Measurements from ENCODE around the gene STAC3. TPM values are rescaled to one million over a fixed set of nuclear protein-coding genes. Genes with fewer than 3 reads are reported as not detected.
A peak's percentile ranks its signal among the peaks of the same experiment; 100 is the strongest.

STAC3 gene
- total and polyA plus RNA-seq, 12 donors = 0.30 to 10.5 (median 2.5) TPM

DNA sequence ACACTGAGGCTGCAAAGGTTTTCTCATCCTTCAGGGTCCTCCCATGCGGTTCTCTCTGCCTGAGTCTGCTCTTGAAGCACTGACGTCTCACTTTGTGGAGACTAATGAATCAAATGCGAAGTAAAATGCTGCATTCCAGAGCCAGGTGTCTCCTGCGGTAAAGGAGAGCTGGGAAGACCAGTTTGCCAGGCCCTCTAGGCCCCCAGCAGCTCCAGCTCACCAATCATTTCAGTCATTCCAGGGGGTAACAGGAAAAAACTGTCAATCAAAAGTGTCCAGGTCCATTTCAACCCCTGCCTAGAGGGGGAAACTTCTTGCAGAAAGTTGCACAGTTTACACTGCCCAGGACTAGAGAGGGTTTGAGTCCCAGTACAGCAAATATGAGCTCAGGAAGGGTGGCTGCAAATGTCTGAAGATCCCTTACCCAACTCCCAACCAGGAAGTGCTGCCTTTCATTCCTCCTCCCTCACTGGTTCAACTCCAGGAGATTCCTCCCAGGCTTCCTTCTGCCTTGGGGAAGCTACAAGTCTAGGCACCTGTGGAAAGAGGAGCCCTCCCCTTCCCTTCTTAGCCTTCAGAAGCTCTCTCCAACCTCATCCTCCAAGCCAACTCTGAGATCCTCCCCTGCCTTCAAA, 37.1 kb downstream of the STAC3 start:
- Histone ChIP-seq H3K36me3 (replicated peaks in 1 of 2) (peaks cover 0 to 35% of the 10 kb centered on the region in 2 donors), H3K4me3 (no peak overlapping the region), H3K27ac (no peak overlapping the region), H3K4me1 (replicated peaks in 1 of 2) (peaks cover 6 to 21% of the 10 kb centered on the region in 2 donors), H3K9me3 (replicated peaks in 1 of 3) (no peaks in the 10 kb centered on the region), H3K27me3 (peaks cover 24% of the 10 kb centered on the region)
- intact Hi-C loops (cut with DNase I) = loop anchor here (2.0 to 5.0 kb wide), 2 partner anchors 29 to 238 kb away; no protein-coding TSS in a partner anchor
- WGBS, 4 donors = 49 to 72% (median 57%) methylated on average over 4 of the region's 4 CpGs
- no peak for DNase-seq
- TF ChIP-seq, protein P1, sequence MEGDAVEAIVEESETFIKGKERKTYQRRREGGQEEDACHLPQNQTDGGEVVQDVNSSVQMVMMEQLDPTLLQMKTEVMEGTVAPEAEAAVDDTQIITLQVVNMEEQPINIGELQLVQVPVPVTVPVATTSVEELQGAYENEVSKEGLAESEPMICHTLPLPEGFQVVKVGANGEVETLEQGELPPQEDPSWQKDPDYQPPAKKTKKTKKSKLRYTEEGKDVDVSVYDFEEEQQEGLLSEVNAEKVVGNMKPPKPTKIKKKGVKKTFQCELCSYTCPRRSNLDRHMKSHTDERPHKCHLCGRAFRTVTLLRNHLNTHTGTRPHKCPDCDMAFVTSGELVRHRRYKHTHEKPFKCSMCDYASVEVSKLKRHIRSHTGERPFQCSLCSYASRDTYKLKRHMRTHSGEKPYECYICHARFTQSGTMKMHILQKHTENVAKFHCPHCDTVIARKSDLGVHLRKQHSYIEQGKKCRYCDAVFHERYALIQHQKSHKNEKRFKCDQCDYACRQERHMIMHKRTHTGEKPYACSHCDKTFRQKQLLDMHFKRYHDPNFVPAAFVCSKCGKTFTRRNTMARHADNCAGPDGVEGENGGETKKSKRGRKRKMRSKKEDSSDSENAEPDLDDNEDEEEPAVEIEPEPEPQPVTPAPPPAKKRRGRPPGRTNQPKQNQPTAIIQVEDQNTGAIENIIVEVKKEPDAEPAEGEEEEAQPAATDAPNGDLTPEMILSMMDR (IDR thresholded peaks at IDR 0.05) = no peak
- no peak for TF ChIP-seq POLR2A (IDR thresholded peaks at IDR 0.05)

DNA sequence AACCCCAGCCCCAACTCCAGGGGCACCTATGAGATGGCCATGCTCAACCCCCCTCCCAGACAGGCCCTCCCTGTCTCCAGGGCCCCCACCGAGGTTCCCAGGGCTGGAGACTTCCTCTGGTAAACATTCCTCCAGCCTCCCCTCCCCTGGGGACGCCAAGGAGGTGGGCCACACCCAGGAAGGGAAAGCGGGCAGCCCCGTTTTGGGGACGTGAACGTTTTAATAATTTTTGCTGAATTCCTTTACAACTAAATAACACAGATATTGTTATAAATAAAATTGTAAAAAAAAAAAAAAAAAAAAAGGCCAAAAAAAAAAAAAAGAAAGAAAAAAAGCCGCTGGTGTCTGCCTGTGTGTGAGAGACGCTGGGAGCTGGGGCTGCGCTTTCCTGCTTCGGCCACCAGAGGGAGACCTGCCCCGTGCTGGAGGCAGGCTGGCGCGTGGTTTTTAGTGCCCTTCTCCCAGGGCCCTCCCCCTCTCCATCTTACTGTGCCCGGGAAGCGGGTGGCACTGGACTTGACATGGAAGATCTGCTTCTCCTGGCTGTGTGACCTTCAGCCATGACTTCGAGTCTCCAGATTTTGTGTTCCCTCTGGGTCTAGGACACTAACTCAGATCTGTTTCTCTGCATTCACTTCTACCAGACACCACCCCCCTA, 37.8 kb downstream of the STAC3 start:
- peak; percentile 85 to 96 (median 89) for DNase-seq
- 8 to 11% (median 9%) methylated on average over 15 to 16 of the region's 16 CpGs for WGBS, 4 donors
- H3K4me3 ChIP-seq = no peak overlapping the region

DNA sequence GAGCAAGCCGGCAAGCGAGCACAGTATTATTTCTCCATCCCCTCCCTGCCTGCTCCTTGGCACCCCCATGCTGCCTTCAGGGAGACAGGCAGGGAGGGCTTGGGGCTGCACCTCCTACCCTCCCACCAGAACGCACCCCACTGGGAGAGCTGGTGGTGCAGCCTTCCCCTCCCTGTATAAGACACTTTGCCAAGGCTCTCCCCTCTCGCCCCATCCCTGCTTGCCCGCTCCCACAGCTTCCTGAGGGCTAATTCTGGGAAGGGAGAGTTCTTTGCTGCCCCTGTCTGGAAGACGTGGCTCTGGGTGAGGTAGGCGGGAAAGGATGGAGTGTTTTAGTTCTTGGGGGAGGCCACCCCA, 38.3 kb downstream of the STAC3 start:
- H3K27me3 ChIP-seq = peaks cover 19% of the 10 kb centered on the region
- no peak overlapping the region for H3K27ac ChIP-seq
- H3K9me3 ChIP-seq (replicated peaks in 1 of 3) = no peaks in the 10 kb centered on the region
- peaks cover 0 to 47% of the 10 kb centered on the region in 2 donors for H3K36me3 ChIP-seq (replicated peaks in 1 of 2)
- H3K4me3 ChIP-seq = no peak overlapping the region
- TF ChIP-seq POLR2A (IDR thresholded peaks at IDR 0.05) = no peak
- TF ChIP-seq, protein P1 (IDR thresholded peaks at IDR 0.05) = no peak
- 69 to 82% (median 77%) methylated on average over 6 to 7 of the region's 7 CpGs for WGBS, 4 donors
- intact Hi-C loops (cut with DNase I) = loop anchor here (2.0 to 5.0 kb wide), 2 partner anchors 30 to 240 kb away; no protein-coding TSS in a partner anchor
- peaks cover 6 to 21% of the 10 kb centered on the region in 2 donors for H3K4me1 ChIP-seq (replicated peaks in 1 of 2)
- DNase-seq = no peak

More for the DNA sequence above, 37.8 kb downstream of the STAC3 start:
- intact Hi-C loops (cut with DNase I) = loop anchor here (2.0 to 5.0 kb wide), 2 partner anchors 30 to 239 kb away; no protein-coding TSS in a partner anchor
- Histone ChIP-seq H3K27ac (no peak overlapping the region), H3K9me3 (replicated peaks in 1 of 3) (no peaks in the 10 kb centered on the region), H3K36me3 (replicated peaks in 1 of 2) (peaks cover 0 to 42% of the 10 kb centered on the region in 2 donors), H3K4me1 (replicated peaks in 1 of 2) (peaks cover 6 to 21% of the 10 kb centered on the region in 2 donors), H3K27me3 (peaks cover 24% of the 10 kb centered on the region)
- no peak for TF ChIP-seq POLR2A (IDR thresholded peaks at IDR 0.05)
- TF ChIP-seq, protein P1 (IDR thresholded peaks at IDR 0.05) = peak; percentile 91 to 97 (median 93)

Measured in adrenal gland (tissue), 12 donors.